DMS 273 (cell line): ENCODE data around the gene ALG12.
A peak's percentile ranks its signal among the peaks of the same experiment; 100 is the strongest.

ENCODE experiments used
- DNase-seq: peaks from one replicate; lab custom pipeline; 2025; ENCODE audit not compliant: unreplicated experiment; lab: John Stamatoyannopoulos, UW

The ALG12 gene

GRCh38 chr22:49946612-49947295 lies 28.5 kb upstream of the ALG12 start:
- DNase-seq: no peak

- peak; percentile 84 for DNase-seq
These were observed 27.0 kb upstream of the ALG12 start for GRCh38 chr22:49945042-49945794.

GRCh38 chr22:49944399-49944891 lies 26.2 kb upstream of the ALG12 start:
- peak; percentile 52 for DNase-seq

- DNase-seq: peak; percentile 30
These were observed 25.6 kb upstream of the ALG12 start for GRCh38 chr22:49943771-49944398.

- DNase-seq: peak; percentile 20
These were observed 25.1 kb upstream of the ALG12 start for GRCh38 chr22:49943405-49943765.

- no peak for DNase-seq
These were observed 24.5 kb upstream of the ALG12 start for GRCh38 chr22:49942565-49943404.

GRCh38 chr22:49941507-49942316 lies 23.5 kb upstream of the ALG12 start:
- no peak for DNase-seq

- no peak for DNase-seq
These were observed 20.4 kb upstream of the ALG12 start for GRCh38 chr22:49938565-49939136.

GRCh38 chr22:49937758-49938564 lies 19.7 kb upstream of the ALG12 start:
- DNase-seq: no peak

- peak; percentile 76 for DNase-seq
These were observed 18.9 kb upstream of the ALG12 start for GRCh38 chr22:49936973-49937757.

- peak; percentile 87 for DNase-seq
These were observed 18.1 kb upstream of the ALG12 start for GRCh38 chr22:49936018-49936972.

- peak; percentile 47 for DNase-seq
These were observed 17.3 kb upstream of the ALG12 start for GRCh38 chr22:49935561-49935960.

- DNase-seq: peak; percentile 82
These were observed 16.8 kb upstream of the ALG12 start for GRCh38 chr22:49934891-49935557.

- DNase-seq: peak; percentile 64
These were observed 16.1 kb upstream of the ALG12 start for GRCh38 chr22:49934160-49934890.

- peak; percentile 36 for DNase-seq
These were observed 15.3 kb upstream of the ALG12 start for GRCh38 chr22:49933236-49934159.
